ENCODE results near the gene MREG. TPM values are rescaled to one million over a fixed set of nuclear protein-coding genes. Genes with fewer than 3 reads are reported as not detected.
A peak's percentile ranks its signal among the peaks of the same experiment; 100 is the strongest.

The MREG gene, protein sequence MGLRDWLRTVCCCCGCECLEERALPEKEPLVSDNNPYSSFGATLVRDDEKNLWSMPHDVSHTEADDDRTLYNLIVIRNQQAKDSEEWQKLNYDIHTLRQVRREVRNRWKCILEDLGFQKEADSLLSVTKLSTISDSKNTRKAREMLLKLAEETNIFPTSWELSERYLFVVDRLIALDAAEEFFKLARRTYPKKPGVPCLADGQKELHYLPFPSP
- 10 to 100 TPM; 16.0 to 20.1 (median 19.6) TPM for polyA plus RNA-seq (ENCODE audit: insufficient read length in 3 of 3)

DNA sequence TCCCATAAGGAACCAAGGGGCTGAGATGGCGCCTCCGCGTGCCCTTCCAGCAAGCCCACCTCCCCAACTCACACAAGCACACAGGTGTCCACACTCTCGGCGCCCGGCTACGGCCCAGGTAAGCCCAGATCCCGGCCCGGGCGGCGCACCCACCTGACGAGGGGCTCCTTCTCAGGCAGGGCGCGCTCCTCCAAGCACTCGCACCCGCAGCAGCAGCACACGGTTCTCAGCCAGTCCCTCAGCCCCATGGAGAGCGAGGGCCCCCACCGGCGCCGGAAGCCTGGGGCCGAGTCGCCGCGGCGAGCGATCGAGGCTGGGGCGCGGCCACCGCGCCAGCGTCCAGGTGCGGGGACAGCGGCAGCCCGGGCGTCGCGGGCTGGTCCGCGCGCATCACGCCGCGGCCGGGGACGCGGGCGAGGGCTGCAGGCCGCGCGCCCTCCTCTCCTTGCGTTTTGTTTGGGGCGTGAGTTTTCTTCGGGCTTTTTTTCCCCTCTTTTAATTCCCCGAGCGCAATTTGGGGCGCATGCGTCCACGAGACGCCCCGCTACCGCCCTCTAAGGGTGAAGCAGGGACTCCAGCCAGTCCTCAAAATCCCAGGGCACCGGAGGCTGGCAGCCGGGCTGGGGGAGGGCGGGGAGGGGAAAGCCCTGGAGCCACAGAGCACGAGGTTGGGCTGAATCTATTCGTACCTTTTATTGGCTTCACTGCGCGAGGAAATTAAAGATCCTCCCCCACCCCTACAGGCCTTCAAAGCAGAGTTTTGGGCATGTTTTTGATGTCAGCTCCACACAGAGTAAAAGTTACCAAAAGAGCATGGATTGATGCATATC lies at the start of gene MREG:
MREG (minus strand) TSS at position 472 of the 830 bp plus-strand sequence; CDS start at position 248, 224 bp downstream.
- DNase-seq (ENCODE audit: low read depth in 3 of 3, low spot score in 2 of 3), result peak; percentile 56 to 77 (median 76)

DNA sequence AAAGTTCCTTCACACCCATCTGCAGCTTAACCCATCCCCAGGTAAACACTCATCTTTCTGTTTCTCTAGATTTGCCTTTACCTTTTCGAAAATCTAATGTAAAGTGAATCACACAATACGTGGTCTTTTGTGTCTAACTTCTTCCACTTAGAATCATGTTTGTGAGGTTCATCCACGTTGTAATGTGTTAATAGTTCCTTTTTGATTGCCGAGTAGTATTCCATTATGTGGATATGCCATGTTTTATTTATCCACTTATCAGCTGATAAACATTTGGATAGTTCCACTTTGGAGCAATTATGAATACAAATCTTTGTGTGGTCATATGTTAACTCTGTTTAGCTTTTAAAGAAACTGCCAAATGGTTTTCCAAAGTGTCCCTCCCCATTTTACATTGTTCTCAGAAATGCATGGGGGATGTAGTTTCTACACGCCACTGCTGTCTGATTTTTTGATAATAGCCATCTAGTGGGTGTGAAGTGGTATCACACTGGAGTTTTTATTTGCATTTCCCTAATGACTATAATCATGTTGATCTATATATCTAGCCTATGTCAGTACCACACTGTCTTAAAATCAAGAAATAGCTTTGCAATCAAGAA lies 46.0 kb upstream of the MREG start:
- DNase-seq (ENCODE audit: low read depth in 3 of 3, low spot score in 2 of 3), result no peak

DNA sequence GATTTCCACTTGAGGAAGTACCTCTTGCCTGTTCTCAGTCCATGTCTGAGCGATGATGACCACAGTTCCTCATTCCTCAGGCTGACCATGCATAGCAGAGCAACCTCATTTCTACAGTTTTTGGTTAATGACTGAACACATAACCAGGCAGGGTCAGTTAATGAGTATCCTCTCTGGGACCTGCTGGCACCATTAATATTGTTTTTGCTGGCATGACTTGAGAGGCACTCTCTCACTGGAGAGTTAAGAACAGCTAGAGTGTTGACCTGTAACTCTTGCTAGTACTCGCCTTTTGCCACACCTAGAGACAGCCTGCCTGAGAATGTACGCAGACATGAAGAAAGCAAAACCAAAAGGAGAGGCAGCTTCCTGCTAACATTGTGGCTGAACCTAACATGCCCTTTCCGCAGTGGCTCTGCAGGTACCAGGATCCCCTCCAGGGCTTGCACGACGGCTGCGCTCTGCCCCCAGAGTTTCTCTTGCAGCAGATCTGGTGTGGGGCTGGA lies 44.4 kb upstream of the MREG start:
- peak in 1 of 3 donors; percentile 71 for DNase-seq (ENCODE audit: low read depth in 3 of 3, low spot score in 2 of 3)

DNA sequence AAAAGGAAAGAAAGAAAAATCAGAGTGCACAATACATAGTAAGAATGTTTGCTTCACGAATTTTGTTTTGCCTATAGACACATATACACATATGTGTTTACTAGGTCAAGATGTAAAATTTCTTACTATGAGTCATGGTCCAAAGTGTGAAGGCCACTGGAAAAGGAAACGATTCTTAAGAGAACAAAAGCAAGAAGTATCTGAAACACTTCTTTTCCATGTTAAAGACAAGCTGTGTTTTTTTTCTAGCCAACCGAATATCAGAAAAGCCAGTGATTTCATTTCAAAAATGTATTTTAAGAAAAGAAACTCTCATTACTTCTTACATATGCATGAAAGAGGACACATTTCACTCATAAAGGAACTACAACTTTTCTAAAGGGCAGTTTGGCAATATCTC lies 43.4 kb upstream of the MREG start:
- no peak for DNase-seq (ENCODE audit: low read depth in 3 of 3, low spot score in 2 of 3)

DNA sequence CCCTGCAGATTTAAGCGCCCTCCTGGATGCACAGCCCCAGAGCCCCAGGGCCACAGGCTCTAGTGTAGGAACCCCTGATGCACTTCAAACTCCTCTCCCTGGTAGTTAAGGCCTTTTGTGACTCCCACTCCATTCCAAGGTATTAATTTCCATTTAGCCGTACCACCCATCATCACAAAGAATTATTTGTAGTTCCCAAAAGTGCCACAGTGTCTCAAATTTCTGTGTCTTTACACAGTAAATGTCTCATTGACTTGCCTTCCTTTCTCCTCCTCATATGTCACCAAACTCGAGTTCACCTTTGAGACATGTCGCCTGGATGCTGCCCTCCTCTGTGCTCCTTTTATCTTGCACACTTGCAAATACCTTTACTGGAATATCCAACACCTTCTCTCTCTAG lies 42.3 kb upstream of the MREG start:
- no peak for DNase-seq (ENCODE audit: low read depth in 3 of 3, low spot score in 2 of 3)

DNA sequence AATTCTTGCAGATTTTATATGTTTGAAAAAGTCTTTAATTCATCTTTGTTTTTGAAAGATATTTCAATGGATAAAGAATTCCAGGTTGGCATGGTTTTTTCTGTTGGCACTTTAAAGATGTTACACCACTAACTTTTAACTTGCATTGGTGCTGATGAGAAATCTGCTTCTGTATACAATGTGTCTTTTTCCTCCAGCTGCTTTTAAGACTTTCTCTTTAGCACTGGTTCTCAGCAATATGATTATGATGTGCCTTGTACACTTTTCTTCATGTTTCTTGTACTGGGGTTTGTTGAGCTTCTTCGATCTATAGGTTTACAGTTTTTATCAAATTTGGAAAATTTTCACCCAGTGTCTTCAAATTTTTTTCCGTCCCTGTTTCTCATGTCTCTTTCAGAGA lies 39.1 kb upstream of the MREG start:
- DNase-seq (ENCODE audit: low read depth in 3 of 3, low spot score in 2 of 3), result no peak

DNA sequence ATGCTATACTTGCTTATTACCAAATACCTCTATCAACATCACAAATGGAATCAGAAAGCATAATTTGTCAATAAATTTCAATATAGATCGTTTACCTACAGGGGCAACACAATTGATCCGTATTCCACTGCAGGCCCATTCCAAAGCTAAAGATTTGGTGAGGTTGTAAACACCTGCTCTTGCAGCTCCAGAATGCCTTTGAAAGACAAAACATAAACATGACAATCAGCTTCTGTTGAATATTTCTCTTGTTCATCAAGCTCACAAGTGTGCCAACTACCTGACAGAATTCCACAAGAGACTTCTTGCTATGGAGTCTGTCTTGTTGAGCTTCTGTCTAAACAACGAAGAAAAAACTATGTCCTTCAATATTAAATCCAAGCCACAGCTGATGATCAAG lies 38.0 kb upstream of the MREG start:
- DNase-seq (ENCODE audit: low read depth in 3 of 3, low spot score in 2 of 3), result no peak

DNA sequence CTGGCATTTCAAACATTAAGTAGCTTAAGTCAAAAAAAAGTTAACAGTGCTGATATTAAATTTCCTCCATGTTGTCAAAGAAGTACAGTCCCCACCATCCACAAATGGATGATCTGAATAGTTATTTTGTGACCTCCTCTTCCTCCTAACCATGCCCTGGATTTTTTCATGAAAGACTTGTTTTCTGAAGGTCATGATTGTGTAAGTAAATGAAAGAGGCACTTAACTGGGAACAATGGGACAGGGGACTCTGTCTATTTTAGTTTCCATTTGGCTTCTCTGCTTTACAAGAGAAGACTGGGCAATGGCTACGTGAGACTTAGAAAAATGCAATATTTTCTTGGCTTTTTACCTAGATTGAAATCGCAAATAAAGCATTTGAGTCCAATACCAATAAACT lies 36.1 kb upstream of the MREG start:
- no peak for DNase-seq (ENCODE audit: low read depth in 3 of 3, low spot score in 2 of 3)

DNA sequence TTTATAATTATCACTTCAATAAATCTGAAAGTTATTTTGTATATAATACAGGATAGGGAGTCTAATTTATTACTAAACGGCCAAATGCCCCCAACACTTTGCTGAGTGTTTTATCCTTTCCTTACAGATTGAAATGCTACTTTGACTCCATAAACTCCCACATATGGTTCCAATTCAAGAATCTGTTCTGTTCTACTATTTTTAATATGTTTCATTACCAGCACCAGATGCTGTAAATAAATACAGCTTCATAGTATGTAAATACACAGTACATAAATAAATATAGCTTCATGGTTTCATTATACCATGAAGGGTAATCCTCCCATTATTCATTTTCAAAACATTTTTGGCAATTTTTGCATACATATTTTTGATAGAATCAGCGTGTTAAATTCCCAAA lies 34.0 kb upstream of the MREG start:
- DNase-seq (ENCODE audit: low read depth in 3 of 3, low spot score in 2 of 3), result no peak

DNA sequence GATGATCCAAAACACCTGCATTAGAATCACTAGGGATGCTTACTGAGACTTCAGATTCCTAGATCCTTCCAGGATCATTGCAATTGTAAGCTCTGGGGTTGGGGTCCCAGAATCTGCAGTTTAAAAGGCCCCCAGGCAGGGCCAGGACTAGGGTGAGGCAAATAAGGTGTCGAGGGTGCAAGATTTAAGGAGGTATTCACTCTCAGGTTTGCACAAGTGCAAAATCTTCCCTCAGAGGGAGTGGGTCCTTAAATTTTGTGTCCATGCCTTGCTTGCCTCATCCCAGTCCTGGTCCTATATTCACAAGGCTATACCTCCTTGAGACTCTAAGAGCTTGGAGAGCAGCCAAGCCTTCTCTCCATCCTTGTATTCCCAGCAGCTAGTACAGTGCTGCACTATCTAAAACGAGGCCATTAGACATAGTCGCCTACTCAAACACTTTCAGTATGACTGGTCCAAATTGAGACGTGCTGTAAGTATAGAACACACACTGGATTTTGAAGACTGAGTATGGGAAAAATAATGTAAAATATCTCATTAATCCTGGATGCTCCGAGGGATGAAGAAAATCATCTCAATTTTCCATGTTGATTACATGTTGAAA lies 31.6 kb upstream of the MREG start:
- DNase-seq (ENCODE audit: low read depth in 3 of 3, low spot score in 2 of 3), result no peak

DNA sequence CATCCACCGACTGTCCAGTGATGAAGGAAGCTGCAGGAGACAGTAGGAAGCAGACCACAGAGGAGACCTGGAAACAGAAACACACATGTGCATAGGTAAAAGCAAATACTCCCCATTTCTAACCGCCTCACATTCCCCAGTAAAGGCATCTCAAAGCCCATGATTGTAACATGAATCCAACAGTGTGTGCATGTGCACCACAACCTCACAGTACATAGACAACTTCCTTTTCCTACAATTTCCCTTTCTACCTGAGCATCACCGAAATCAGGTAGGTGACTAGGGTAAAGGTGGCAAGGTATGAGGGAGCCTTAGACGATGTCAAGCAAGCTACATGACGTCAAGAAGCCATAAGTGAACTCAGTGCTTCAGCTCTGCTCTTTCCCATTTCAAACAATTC lies 30.6 kb upstream of the MREG start:
- no peak for DNase-seq (ENCODE audit: low read depth in 3 of 3, low spot score in 2 of 3)

DNA sequence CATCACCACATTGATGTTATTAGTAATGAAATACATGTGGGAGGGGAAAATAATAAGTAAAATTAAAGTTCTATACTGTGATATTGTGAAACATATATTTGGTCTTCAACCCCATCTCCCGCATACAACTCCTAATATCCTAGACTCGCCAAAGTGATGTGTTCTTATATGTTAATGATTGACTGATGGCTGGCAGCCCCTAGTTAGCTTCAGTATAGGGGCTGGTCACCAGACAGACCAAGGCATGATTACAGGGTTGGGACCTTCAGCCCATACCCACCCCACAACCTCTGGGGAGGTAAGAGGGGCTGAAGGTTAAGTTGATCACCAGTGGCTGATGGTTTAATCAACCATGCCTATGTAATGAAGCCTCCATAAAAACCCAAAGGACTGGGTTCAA lies 28.1 kb upstream of the MREG start:
- no peak for DNase-seq (ENCODE audit: low read depth in 3 of 3, low spot score in 2 of 3)

DNA sequence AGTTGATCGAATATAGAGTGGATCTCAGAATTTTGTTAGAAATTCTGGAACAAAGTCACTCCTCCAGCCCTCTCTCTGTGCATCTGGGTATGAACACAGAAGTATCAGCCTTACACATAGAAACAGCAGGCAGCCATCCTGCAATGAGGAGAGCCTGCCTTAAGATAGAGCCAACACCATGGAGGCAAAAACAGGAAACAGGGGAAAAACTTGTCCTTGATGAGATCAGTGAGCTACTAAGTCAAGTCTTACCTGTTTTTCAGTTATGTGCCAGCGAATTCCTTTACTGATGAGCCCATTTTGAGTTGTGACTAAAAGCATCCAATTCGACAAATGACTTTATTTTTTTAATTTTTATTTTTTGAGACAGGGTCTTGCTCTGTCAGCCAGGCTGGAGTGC lies 26.6 kb upstream of the MREG start:
- no peak for DNase-seq (ENCODE audit: low read depth in 3 of 3, low spot score in 2 of 3)

DNA sequence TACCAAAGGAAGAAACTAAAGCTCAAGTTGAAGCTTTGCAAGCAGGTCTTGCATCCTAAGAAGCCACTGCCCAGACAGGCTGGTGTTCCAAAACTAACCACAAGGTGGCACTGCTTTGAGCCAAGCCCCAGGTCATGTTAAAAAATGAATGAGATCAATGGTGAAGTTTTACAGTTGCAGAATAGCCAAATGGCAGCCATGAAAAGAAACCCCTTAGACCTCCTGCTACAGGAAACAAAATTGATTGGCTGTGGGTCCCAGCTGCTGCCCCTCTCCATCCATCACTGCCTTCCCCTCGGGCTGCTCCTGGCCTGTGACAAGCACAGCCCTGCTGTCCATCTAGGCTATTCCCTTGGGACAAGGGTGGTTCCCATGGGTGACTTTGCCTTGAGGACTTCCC lies 20.7 kb upstream of the MREG start:
- peak in 1 of 3 donors; percentile 71 for DNase-seq (ENCODE audit: low read depth in 3 of 3, low spot score in 2 of 3)

DNA sequence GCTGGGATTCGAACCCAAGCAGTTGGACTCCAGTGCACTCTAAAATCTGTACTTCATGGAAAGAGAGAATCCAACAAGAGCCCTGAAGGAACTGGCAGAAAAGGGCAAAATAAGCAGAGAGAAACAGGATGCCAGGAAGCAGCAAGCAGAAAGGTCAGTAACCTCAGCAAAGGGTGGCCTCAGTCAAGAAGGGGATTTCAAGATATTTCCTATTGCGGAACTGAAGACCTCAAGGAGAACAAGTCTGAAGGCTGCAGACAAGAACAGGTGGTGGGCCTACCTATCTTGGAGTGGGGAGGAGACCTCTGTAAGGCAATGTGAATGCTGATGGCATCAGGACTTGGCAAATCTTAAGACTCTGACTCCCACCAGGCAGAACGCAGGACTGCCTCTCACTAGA lies 20.1 kb upstream of the MREG start:
- DNase-seq (ENCODE audit: low read depth in 3 of 3, low spot score in 2 of 3), result no peak

DNA sequence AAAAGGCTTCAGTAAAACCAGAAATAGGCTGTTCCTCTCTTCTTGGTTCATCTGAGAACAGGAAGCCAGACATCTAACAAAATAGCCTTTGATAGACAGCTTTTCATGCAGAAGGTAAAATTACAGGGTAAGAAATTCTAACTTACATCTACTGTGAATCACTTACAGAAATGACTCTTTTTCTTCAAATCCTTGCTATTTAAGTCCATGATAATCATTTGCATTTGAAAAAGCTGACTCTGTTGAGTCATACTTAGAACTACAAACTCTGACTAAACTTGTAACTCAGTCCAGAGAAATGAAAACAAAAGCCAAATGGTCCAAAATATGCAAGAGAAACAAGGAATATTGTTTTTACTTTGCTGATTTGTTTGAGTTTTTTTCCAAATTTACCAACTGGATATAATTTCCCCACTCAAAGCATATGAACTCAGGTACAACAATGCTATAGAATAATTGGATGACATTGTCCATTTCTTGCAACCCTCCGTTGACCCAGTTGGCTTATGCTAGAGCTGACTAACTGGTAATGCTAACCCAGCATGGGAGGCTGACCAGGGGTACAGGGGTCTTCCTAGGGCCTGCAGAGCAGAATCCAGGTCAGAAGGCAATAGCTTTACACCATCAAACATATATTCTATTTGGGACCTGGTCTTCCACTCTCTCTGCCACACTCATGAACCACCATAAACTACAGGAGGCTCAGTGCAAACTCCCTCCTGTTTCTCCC lies 18.8 kb upstream of the MREG start:
- no peak for DNase-seq (ENCODE audit: low read depth in 3 of 3, low spot score in 2 of 3)

DNA sequence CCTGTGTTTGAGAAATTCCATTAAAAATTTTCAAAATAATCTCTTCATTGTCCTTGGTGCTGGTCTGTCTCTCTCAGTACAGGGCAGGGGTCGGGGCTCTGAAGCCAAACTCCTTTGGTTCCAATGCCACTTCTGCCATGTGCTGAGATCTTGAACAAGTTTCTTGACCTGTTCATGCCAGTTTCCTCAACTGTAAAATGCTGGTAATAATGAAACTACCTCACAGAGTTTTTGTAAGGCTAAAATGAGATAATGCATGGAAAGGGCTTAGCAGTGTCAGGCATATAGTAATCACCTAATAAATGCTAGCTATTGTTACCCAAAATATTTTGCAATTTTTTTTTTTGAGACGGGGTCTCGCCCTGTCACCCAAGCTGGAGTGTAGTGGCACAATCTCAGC lies 16.9 kb upstream of the MREG start:
- no peak for DNase-seq (ENCODE audit: low read depth in 3 of 3, low spot score in 2 of 3)

DNA sequence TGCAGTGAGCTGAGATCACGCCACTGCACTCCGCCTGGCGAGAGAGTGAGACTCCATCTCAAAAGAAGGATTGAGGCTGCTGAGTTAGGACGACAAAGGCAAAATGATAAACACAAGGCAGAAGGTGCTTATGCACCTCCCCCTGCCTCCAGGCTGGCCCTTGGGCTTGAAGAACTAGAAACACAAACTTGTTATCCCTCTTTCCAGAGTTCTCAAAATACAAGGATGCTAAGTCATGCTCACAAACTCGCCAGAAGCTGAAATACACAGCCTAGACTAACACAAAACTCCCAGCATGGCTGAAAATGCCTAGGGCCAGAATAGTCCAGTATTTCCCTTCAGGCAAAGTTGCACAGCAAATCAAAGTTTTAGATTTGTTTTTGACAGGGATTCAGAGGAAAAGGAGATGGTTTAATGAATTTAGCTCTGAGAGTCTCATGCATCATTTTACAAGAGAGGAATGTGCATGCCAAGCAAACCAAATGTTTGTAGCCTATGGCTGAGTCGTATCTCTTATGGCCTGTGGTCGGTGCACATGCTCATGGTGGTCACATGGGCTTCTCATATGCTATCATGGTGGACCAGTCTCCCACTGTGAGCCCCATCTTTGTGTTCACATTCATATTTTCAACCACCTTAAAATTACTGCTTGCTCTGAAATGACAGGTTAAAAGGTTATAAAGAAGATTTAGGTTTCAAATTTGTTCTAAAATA lies 16.2 kb upstream of the MREG start:
- DNase-seq (ENCODE audit: low read depth in 3 of 3, low spot score in 2 of 3), result no peak

DNA sequence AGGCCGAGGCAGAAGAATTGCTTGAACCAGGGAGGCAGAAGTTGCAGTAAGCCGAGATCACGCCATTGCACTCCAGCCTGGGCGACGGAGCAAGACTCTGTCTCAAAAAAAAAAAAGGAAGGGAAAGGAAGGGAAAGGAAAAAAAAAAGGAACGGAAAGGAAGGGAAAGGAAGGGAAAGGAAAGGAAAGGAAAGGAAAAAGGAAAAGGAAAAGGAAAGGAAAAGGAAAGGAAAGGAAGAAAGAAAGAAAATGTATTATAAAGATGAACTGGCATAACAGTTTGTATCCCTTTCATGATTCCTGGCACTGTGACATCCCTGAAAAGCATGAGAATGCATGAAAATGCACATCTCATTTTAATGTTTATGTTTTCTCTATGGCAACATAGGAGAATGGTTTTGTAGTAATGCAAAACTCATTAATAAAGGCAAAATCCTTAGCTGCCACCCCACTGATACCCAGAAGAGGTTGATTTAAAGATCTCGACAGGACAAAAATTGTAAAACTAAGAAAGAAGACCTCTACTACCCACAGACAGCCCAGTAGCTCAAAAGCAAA lies 11.5 kb upstream of the MREG start:
- DNase-seq (ENCODE audit: low read depth in 3 of 3, low spot score in 2 of 3), result no peak

Data from right renal cortex interstitium (tissue), 3 donors.